CD14-positive monocyte (primary cell): ENCODE measurements around the gene EPB41. TPM values are rescaled to one million over a fixed set of nuclear protein-coding genes. Genes with fewer than 3 reads are reported as not detected.
"Not testable (repeated sequence)": the region's sequence is repeated elsewhere in the genome, so short reads cannot be mapped to it uniquely, and the experiment has no call there.

Source experiments
- DNase-seq, 3 donors: peaks; one replicate each; pipeline ENCODE4 v3.0.0-alpha.2; 2011 to 2022
- H2AFZ ChIP-seq: 2 replicates; pipeline ENCODE4 v1.6.0; 2012; ENCODE audit warnings: mild to moderate bottlenecking, low read depth, low read length, inconsistent platforms; ENCODE audit not compliant: insufficient read depth, poor library complexity, severe bottlenecking
- H3K27ac ChIP-seq, 2 donors: 1 replicate in 1 of 2; 2 replicates in 1 of 2; pipeline ENCODE4 v1.5.1; 2012 to 2013; ENCODE audit warnings: low read length in 2 of 2, control low read depth in 1 of 2, inconsistent platforms in 1 of 2, low read depth in 1 of 2, mild to moderate bottlenecking in 1 of 2
- H3K27me3 ChIP-seq, 2 donors: one replicate each; pipeline versions ENCODE4 v1.6.0 to v1.6.1; 2011 to 2013; ENCODE audit warnings: low read length in 2 of 2; ENCODE audit not compliant: control insufficient read depth in 2 of 2, insufficient read depth in 2 of 2
- H3K36me3 ChIP-seq, 2 donors: replicated peaks in 1 of 2; 1 replicate in 1 of 2; 2 replicates in 1 of 2; pipeline versions ENCODE4 v1.5.1 to v1.6.1; 2012 to 2013; ENCODE audit warnings: low read length in 2 of 2, control low read depth in 1 of 2, inconsistent platforms in 1 of 2, mild to moderate bottlenecking in 1 of 2; ENCODE audit not compliant: insufficient read depth in 2 of 2, control insufficient read depth in 1 of 2
- H3K4me1 ChIP-seq, 2 donors: 1 replicate in 1 of 2; 2 replicates in 1 of 2; pipeline versions ENCODE4 v1.5.1 to v1.6.1; 2012 to 2013; ENCODE audit warnings: low read length in 2 of 2, control low read depth in 1 of 2, inconsistent platforms in 1 of 2, mild to moderate bottlenecking in 1 of 2, moderate library complexity in 1 of 2; ENCODE audit not compliant: insufficient read depth in 2 of 2, control insufficient read depth in 1 of 2
- H3K4me2 ChIP-seq: replicated peaks from 2 replicates; pipeline ENCODE3; 2012; ENCODE audit warnings: low read length, moderate library complexity, mild to moderate bottlenecking; ENCODE audit not compliant: poor library complexity, severe bottlenecking; ENCODE audit errors: extremely low read depth
- H3K4me3 ChIP-seq, 3 experiments: fragments of 200-600 bp in 1 of 3; sonication (generic) in 1 of 3; replicated peaks in 1 of 3; 1 replicate in 2 of 3; 2 replicates in 1 of 3; pipeline ENCODE4 v1.5.1; 2011 to 2013; ENCODE audit warnings: low read length in 3 of 3, mild to moderate bottlenecking in 3 of 3, control low read depth in 2 of 3, low read depth in 2 of 3, inconsistent platforms in 1 of 3, moderate library complexity in 1 of 3
- H3K79me2 ChIP-seq: 2 replicates; pipeline ENCODE4 v1.6.0; 2012; ENCODE audit warnings: mild to moderate bottlenecking, control low read depth, inconsistent platforms, low read length, moderate library complexity; ENCODE audit not compliant: insufficient read depth
- H3K9ac ChIP-seq: 2 replicates; pipeline ENCODE4 v1.6.0; 2017; ENCODE audit warnings: low read length, mild to moderate bottlenecking; ENCODE audit not compliant: insufficient read depth, poor library complexity, severe bottlenecking
- H3K9me3 ChIP-seq, 2 donors: replicated peaks in 1 of 2; 1 replicate in 1 of 2; 2 replicates in 1 of 2; pipeline versions ENCODE4 v1.5.1 to v1.6.1; 2012 to 2013; ENCODE audit warnings: low read length in 2 of 2, control low read depth in 1 of 2; ENCODE audit not compliant: control insufficient read depth in 1 of 2, insufficient read depth in 1 of 2
- H4K20me1 ChIP-seq: 2 replicates; pipeline ENCODE4 v1.6.0; 2012; ENCODE audit warnings: mild to moderate bottlenecking, low read length, control low read depth, moderate library complexity; ENCODE audit not compliant: insufficient read depth
- H3K27ac Mint-ChIP-seq, 7 donors: one replicate each; pipeline ENCODE4 v1.8.0; 2020; ENCODE audit warnings: mild to moderate bottlenecking in 7 of 7, mixed read lengths in 7 of 7, moderate library complexity in 6 of 7, inconsistent platforms in 2 of 7
- H3K27me3 Mint-ChIP-seq, 3 donors: one replicate each; pipeline ENCODE4 v1.8.0; 2021 to 2022; ENCODE audit warnings: low read depth in 3 of 3, mild to moderate bottlenecking in 3 of 3, mixed read lengths in 3 of 3, moderate library complexity in 3 of 3, inconsistent platforms in 1 of 3
- H3K36me3 Mint-ChIP-seq, 2 donors: one replicate each; pipeline ENCODE4 v1.8.0; 2020; ENCODE audit warnings: mixed read lengths in 2 of 2, inconsistent platforms in 1 of 2, mild to moderate bottlenecking in 1 of 2
- H3K4me1 Mint-ChIP-seq: one replicate; pipeline ENCODE4 v1.8.0; 2020; ENCODE audit warnings: mild to moderate bottlenecking, mixed read lengths
- H3K4me3 Mint-ChIP-seq, 2 donors: one replicate each; pipeline ENCODE4 v1.8.0; 2020; ENCODE audit warnings: mild to moderate bottlenecking in 2 of 2, mixed read lengths in 2 of 2, moderate library complexity in 1 of 2
- H3K9me3 Mint-ChIP-seq, 7 donors: one replicate each; pipeline ENCODE4 v1.8.0; 2020 to 2022; ENCODE audit warnings: mixed read lengths in 7 of 7, mild to moderate bottlenecking in 6 of 7, moderate library complexity in 6 of 7, inconsistent platforms in 2 of 7
- WGBS: methylation state at CpG from one replicate; pipeline ENCODE4 v1.1.5; 2013; ENCODE audit warnings: missing lambda C conversion rate; ENCODE audit not compliant: insufficient coverage; 5-methylcytosine and 5-hydroxymethylcytosine counted together
- intact Hi-C, 2 donors: fragments of 100-400 bp; cut with micrococcal nuclease; formaldehyde crosslinking; loops; one replicate each; pipeline versions ENCODE4 v1.15.0 to v1.15.1; 2023
- polyA plus RNA-seq, 3 donors: library from polyadenylated mRNA; depleted of rRNA in 1 of 3; unstranded in 2 of 3; stranded (reverse) in 1 of 3; fragments of 300-500 nt in 2 of 3; fragments of >200 nt in 1 of 3; fragmentation: Illumina TruSeq in 2 of 3; gene quantifications; 1 replicate in 2 of 3; 2 replicates in 1 of 3; pipeline ENCODE4 v1.2.3, GENCODE V29; 2012 to 2021
- TF ChIP-seq, protein P1 (sequence below): fragments of 200-600 bp; IDR thresholded peaks from one replicate; pipeline ENCODE4 v1.8.0; 2022; ENCODE audit warnings: antibody characterized with exemption, mild to moderate bottlenecking

The EPB41 gene
- polyA plus RNA-seq, 3 donors = 11.3 to 19.4 (median 18.9) TPM

DNA sequence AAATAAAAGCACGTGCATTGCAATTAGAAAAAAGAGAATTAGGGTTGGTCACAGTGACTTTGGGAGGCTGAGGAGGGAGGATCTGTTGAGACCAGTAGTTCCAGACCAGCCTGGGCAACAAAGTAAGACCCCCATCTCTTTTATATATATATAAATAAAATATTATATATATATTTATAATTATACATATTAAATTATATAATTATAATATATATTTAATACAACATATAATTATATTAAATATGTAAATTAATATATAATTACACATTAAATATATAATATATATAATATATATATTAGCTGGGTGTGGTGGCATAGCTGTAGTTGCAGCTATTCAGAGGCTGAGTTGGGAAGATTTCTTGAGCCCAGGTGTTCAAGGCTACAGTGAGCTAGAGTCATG lies 186.1 kb downstream of the EPB41 start:
- H3K36me3 Mint-ChIP-seq = peaks cover 42 to 46% of the 10 kb centered on the region in 2 donors
- WGBS = no CpG with 5 or more reads among the region's 1 CpG
- no peak overlapping the region for H3K9ac ChIP-seq
- no peak overlapping the region for H3K4me3 Mint-ChIP-seq
- no peaks in the 10 kb centered on the region for H3K79me2 ChIP-seq
- no peaks in the 10 kb centered on the region for H3K9me3 ChIP-seq
- H3K4me1 ChIP-seq = no peaks in the 10 kb centered on the region
- H3K4me2 ChIP-seq = no peak overlapping the region
- intact Hi-C loops = no loop called here
- TF ChIP-seq, protein P1, sequence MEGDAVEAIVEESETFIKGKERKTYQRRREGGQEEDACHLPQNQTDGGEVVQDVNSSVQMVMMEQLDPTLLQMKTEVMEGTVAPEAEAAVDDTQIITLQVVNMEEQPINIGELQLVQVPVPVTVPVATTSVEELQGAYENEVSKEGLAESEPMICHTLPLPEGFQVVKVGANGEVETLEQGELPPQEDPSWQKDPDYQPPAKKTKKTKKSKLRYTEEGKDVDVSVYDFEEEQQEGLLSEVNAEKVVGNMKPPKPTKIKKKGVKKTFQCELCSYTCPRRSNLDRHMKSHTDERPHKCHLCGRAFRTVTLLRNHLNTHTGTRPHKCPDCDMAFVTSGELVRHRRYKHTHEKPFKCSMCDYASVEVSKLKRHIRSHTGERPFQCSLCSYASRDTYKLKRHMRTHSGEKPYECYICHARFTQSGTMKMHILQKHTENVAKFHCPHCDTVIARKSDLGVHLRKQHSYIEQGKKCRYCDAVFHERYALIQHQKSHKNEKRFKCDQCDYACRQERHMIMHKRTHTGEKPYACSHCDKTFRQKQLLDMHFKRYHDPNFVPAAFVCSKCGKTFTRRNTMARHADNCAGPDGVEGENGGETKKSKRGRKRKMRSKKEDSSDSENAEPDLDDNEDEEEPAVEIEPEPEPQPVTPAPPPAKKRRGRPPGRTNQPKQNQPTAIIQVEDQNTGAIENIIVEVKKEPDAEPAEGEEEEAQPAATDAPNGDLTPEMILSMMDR = no peak
- no peak overlapping the region for H3K27ac Mint-ChIP-seq
- H3K36me3 ChIP-seq = peaks cover 32 to 46% of the 10 kb centered on the region in 2 donors
- H3K4me1 Mint-ChIP-seq = no peaks in the 10 kb centered on the region
- H2AFZ ChIP-seq = no peak overlapping the region
- H3K4me3 ChIP-seq = no peak overlapping the region
- no peak for DNase-seq
- no peaks in the 10 kb centered on the region for H3K9me3 Mint-ChIP-seq
- no peaks in the 10 kb centered on the region for H3K27me3 Mint-ChIP-seq
- H3K27me3 ChIP-seq = no peaks in the 10 kb centered on the region
- H3K27ac ChIP-seq = no peak overlapping the region
- H4K20me1 ChIP-seq = no peaks in the 10 kb centered on the region

DNA sequence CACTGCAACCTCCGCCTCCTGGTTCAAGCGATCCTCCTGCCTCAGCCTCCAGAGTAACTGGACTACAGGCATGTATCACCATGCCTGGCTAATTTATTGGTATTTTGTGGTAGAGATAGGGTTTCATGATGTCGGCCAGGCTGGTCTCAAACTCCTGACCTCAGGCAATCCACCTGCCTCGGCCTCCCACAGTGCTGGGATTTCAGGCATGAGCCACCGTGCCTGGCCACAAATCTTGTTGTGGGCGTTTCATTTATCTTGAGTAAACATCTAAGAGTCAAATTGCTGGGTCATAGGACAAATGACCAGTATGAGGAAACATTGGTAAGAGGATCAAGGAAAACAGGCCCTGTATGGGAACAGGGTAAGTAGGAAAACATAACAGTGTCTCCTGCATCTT lies 191.5 kb downstream of the EPB41 start:
- Mint-ChIP-seq H3K36me3 (peaks cover 38 to 44% of the 10 kb centered on the region in 2 donors), H3K4me1 (no peaks in the 10 kb centered on the region), H3K27ac (no peak overlapping the region), H3K9me3 (peaks cover 0 to 4% (median 0%) of the 10 kb centered on the region in 7 donors), H3K27me3 (peaks cover 0 to 2% (median 0%) of the 10 kb centered on the region in 3 donors), H3K4me3 (no peak overlapping the region)
- intact Hi-C loops = no loop called here
- DNase-seq = no peak
- Histone ChIP-seq H3K27me3 (no peaks in the 10 kb centered on the region), H3K4me2 (no peak overlapping the region), H3K79me2 (no peaks in the 10 kb centered on the region), H3K4me1 (no peaks in the 10 kb centered on the region), H2AFZ (no peak overlapping the region), H4K20me1 (no peaks in the 10 kb centered on the region), H3K36me3 (peaks cover 25 to 32% of the 10 kb centered on the region in 2 donors), H3K4me3 (no peak overlapping the region), H3K9me3 (no peaks in the 10 kb centered on the region), H3K27ac (no peak overlapping the region), H3K9ac (no peak overlapping the region)
- 100% methylated on average over 5 of the region's 6 CpGs for WGBS
- TF ChIP-seq, protein P1 = no peak

DNA sequence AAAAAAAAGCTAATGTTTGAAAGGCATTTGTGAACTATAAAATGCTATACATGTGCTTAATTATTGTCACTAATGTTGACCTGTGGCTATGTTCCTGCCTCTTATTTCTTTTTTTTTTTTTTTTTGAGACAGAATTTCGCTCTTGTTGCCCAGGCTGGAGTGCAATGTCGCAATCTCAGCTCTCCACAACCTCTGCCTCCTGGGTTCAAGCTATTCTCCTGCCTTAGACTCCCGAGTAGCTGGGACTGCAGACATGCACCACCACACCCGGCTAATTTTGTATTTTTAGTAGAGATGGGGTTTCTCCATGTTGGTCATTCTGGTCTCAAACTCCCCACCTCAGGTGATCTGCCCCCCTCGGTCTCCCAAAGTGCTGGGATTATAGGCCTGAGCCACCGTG lies 193.7 kb downstream of the EPB41 start:
- H3K36me3 ChIP-seq = peaks cover 32 to 44% of the 10 kb centered on the region in 2 donors
- H3K9me3 ChIP-seq, H3K27me3 ChIP-seq, intact Hi-C loops, H3K4me1 ChIP-seq, H4K20me1 ChIP-seq, H3K27ac Mint-ChIP-seq, H3K4me3 ChIP-seq, H3K4me2 ChIP-seq, H3K4me3 Mint-ChIP-seq, H3K4me1 Mint-ChIP-seq, H3K79me2 ChIP-seq, H3K27me3 Mint-ChIP-seq, DNase-seq, H3K9ac ChIP-seq, H3K9me3 Mint-ChIP-seq, H2AFZ ChIP-seq, H3K27ac ChIP-seq: not testable (repeated sequence)
- WGBS = no CpG with 5 or more reads among the region's 6 CpGs
- H3K36me3 Mint-ChIP-seq = peaks cover 46 to 54% of the 10 kb centered on the region in 2 donors
